NCI-H1048 (cell line): Measurements from ENCODE around the gene TREM1.

Source experiments
- DNase-seq: peaks from one replicate; lab custom pipeline; 2025; lab: John Stamatoyannopoulos, UW

TREM1 gene

DNA sequence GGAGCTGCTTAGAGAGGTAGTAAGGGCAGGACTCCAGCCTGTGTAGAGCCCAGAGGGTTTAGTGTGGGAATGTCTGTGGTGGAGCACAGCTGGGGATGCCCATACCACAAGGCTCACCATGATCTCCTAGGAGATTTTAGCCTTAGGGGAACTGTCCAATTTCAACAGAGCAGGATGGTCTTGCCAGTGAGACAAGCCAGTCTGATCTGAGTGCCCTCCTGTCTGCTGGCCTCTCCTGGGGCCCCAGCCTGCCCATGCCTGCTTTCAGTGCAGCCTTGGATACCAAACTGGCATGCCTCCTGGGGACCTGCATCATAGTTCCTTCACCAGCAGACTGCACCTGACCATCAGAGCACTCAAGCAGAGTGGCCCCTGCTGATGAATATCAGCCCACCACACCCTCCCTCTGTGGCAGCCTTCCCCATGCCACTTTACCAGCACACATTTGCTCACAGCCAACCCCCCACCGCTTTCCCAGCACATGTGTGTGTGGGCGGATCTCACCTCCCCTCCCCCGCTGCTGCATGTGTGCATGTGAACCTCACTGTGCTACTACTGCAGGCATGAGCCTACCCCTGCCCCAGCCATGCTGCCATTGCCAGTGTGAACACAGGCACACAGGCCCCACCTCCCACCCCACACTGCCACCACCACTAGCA is 7.9 kb upstream of the TREM1 start:
- no peak for DNase-seq

- DNase-seq, result no peak
Observed at GRCh38 chr6:41291717-41292116, 5.2 kb upstream of the TREM1 start.

DNA sequence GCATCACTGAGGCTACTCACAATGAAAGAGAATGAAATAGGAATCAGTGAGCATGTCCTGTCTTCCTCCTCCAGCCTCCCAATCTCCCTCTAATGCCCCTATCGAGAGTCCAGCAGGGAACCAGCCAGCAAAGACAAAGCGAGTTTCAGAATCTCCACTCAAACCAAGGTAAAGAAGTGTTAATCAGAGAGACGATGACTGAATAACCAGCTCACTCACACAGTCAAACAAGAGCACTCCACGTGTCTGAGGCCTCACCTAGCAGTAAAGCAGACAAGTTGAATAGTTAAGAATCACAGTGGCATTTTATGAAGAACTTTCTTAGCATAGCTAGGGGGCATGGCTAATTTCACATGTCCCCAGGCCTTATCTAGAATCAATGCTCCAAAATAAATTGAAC is 3.3 kb upstream of the TREM1 start:
- no peak for DNase-seq

DNA sequence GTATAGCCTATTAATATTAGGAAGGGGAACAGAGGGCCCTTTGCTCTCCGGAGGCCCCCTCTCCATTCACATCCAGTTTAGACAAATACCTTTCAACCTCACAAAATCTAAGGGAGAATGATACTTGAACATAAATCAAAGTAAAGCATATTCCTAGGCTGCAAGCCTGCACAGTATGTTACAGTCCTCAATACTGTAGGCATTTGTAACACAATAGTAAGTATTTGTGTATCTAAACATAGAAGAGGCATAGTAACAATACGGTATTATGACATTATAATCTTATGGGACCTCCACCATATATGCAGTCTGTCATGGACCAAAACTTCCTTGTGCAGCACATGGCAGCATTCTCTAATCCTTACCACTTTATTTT is 2.3 kb upstream of the TREM1 start:
- DNase-seq, result no peak

DNA sequence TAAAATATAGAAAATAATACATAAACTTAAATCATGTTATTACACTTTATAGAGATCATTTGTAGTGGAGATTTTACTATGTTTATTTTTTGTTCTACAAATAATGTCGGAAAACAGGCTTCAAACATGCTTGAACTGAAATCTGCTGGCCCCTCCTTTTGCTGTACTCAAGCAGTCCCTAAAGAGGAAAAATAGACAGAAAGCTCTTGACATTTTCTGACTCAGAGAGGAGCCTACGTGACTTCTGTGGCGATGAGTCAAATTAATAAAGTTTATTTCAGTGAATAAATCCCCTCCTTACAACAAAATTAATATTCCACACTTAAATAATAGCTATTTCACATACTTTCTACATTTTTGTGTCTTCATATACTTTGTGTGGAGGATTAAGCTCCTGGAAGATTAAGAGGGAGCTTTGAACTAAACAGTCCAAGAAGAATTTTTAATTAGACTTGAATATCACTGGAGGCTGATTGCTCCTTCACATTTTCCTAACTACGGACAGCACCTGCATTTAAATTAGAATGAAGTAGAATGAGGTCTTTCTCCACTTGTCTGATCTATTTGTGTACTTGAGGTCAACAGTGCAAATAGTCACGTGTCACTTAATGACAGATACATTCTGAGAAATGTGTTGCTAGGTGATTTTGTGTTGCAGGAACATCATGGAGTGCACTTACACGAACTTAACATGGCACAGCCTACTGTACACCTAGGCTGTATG is 1.7 kb upstream of the TREM1 start:
- DNase-seq, result no peak

DNA sequence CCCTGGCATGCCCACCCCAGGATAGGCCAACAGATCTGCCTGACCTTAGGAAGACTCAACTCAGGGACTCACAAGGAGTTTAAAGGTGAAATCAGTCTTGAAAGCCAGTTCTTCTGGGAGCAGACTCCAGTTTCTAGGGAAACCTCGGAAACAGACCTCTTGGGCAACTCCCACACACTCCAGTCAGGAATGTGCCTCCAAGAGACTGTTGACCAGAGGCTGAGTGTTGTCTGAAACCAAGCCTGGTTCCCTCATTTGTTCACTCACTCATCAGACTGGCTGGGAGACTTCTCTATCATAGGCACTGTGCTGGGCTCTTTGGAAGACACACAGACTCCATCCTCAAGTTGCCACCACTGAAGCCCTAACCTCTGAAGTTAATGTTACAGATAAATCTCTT is 1.8 kb downstream of the TREM1 start:
- no peak for DNase-seq

GRCh38 chr6:41283600-41283999 is 2.9 kb downstream of the TREM1 start:
- no peak for DNase-seq

GRCh38 chr6:41280381-41281057 is 6.0 kb downstream of the TREM1 start:
- no peak for DNase-seq

- DNase-seq, result no peak
Observed at GRCh38 chr6:41278699-41279405, 7.6 kb downstream of the TREM1 start.

DNA sequence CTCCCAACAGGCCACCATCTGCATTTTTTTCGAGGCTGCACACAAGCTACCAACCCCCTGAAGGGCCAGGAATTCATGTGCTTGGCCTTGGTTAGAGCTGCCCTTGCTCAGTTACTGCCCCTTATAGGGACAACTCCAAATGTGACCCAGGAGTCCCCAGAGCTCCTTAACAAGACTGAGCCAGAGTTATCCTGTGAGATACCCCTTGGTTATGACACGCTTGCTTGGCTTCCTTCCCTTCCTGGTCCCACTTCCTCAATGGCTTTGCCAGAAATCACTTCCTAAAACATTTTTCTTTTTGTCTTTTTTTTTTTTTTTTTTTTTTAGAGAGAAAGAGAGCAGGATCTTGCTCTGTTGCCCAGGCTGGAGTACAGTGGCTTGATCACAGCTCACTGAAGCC is 8.9 kb downstream of the TREM1 start:
- no peak for DNase-seq

DNA sequence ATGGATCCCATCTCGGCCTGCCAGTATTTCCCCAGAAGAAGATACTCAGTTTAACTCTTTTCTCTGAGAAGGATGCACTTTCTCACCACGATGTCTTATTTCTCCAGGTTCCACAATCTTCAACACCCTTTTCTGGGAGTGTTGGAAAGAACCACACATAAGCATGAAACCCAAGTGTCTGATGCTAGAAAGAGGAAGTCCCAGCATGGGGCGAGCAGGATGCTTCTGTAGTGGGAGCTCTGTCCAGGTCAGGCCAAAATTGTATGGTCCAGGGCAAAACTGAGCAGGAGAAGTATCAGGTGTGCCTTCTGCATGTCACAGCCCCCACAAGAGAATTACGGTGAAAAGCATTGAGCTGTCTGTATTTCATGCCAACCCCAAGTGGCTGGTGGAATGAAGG is 11.0 kb downstream of the TREM1 start:
- no peak for DNase-seq

- no peak for DNase-seq
Observed at GRCh38 chr6:41274256-41274655, 12.2 kb downstream of the TREM1 start.

DNA sequence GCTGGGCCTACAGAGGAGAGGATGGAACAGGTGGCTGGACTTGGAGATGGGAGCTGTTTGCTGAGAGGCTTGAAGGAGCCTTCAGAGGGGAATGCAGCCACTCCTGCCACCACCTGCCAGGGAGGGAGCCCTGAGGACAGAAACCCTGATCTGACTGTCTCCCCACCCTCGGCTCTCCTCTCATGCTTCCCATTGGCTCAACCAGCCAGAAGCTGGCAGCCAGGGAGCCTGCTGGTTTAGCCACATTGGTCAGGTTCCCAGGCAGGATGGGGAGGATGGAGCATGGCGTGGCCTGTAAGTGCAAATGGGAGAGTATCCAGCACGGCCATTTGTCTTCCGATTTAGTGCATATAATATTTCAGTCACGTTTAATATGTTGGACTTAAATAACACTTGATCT is 12.8 kb downstream of the TREM1 start:
- DNase-seq, result no peak

- no peak for DNase-seq
Observed at GRCh38 chr6:41272591-41273240, 13.8 kb downstream of the TREM1 start.

- no peak for DNase-seq
Observed at GRCh38 chr6:41271901-41272395, 14.5 kb downstream of the TREM1 start.

DNA sequence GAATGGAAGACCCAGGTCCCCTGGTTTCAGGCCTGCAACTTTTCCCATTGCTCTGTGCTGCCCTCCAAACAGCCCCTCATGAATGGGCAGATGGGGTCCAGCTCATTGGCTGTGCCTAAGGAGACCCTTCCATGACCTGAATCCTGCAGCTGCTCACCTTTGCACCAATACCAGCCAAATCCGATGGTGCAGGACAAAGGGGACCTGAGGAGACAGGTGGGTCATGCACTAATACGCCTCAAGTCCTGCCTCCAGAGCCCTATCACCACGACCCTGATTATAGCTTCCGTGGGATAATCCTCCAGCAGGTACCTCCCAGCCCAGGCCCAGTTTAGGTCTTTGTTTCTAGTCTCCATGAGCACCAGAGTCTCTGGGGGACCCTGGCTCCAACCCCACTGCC is 16.8 kb downstream of the TREM1 start:
- no peak for DNase-seq

DNA sequence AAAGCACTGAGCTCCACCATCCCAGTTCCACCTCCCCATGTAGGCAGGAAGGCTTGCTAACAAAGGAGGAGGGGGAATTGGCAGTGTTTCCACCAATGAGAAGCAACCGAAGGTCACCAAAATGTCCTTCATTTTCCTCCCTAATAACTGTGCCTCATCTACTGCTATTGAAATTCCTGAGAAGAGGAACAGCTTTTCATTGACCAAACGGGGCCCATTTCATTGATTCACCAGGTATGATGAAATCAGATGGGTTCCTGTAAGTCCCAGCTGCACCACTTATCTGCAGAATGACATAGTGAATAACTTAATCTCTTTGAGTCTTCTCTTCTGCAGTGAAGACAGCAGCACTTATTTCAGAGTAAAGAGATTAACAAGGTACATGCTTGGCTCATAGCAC is 17.3 kb downstream of the TREM1 start:
- DNase-seq, result no peak

- no peak for DNase-seq
Observed at GRCh38 chr6:41268478-41268877, 18.0 kb downstream of the TREM1 start.

GRCh38 chr6:41266541-41266940 is 19.9 kb downstream of the TREM1 start:
- no peak for DNase-seq

GRCh38 chr6:41263267-41263666 is 23.2 kb downstream of the TREM1 start:
- DNase-seq, result no peak

DNA sequence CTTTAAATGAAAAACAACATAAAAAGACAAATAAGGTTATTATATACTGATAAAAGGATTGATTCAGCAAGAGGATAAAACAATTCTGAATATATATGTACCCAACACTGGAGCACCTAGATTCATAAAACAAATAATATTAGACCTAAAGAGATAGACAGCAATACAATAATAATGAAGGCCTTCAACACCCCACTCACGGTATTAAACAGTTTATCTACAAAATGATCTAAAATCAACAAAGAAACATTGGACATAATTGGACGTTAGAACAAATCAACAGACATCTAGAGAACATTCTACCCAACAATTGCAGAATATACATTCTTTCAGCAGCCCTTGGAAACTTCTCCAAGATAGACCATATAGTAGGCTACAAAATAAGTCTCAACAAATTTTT is 24.1 kb downstream of the TREM1 start:
- DNase-seq, result no peak

- DNase-seq, result no peak
Observed at GRCh38 chr6:41258196-41258493, 28.3 kb downstream of the TREM1 start.
